ENCODE measurements around the gene LSAMP. TPM values are rescaled to one million over a fixed set of nuclear protein-coding genes. Genes with fewer than 3 reads are reported as not detected.

Gene LSAMP
- total and polyA plus RNA-seq, 9 of the 15 experiments (the other 6 are each of a cell fraction or from before 2014, with no cell fraction given), result 0.09 to 0.11 TPM; not detected in 7

- CTCF ChIA-PET (ENCODE audit: low intra/inter-chr PET ratio), result no interaction called here
- ATAC-seq, result no peak
- no peak for FAIRE-seq
These were observed 59.1 kb downstream of the LSAMP start for GRCh38 chr3:116386168-116386567.

More at GRCh38 chr3:116386168-116386567, 59.1 kb downstream of the LSAMP start:
- Histone ChIP-seq H3K9me1 (ENCODE audit: control insufficient read depth, insufficient read depth, low read length) (no peaks in the 10 kb centered on the region), H3K9ac (ENCODE audit: insufficient read depth in 1 of 2, low read depth in 2 of 2, low read length in 2 of 2) (no peak overlapping the region), H3K4me1 (replicated peaks in 1 of 2; ENCODE audit: control insufficient read depth in 2 of 2, insufficient read depth in 2 of 2, low read length in 2 of 2) (no peaks in the 10 kb centered on the region), H3K79me2 (ENCODE audit: control insufficient read depth, insufficient read depth, low read length) (no peaks in the 10 kb centered on the region), H2AFZ (ENCODE audit: low read depth, low read length) (no peak overlapping the region), H3K27ac (ENCODE audit: extremely low read depth, low read depth, low read length) (no peak overlapping the region), H4K20me1 (replicated peaks; ENCODE audit: control insufficient read depth, insufficient read depth, low read length) (no peaks in the 10 kb centered on the region), H3K36me3 (ENCODE audit: control insufficient read depth, insufficient read depth, low read length) (no peaks in the 10 kb centered on the region), H3K27me3 (ENCODE audit: control insufficient read depth in 2 of 2, insufficient read depth in 2 of 2, low read length in 2 of 2) (no peaks in the 10 kb centered on the region), H3K9me3 (replicated peaks; ENCODE audit: control insufficient read depth, insufficient read depth, low read depth, low read length) (no peaks in the 10 kb centered on the region), H3K4me2 (ENCODE audit: insufficient read depth, low read length) (no peak overlapping the region), H3K4me3 (no peak overlapping the region)
- 14% methylated on average over 2 of the region's 2 CpGs for WGBS (ENCODE audit: insufficient coverage, low coverage, missing lambda C conversion rate)
- TF ChIP-seq, protein P1, sequence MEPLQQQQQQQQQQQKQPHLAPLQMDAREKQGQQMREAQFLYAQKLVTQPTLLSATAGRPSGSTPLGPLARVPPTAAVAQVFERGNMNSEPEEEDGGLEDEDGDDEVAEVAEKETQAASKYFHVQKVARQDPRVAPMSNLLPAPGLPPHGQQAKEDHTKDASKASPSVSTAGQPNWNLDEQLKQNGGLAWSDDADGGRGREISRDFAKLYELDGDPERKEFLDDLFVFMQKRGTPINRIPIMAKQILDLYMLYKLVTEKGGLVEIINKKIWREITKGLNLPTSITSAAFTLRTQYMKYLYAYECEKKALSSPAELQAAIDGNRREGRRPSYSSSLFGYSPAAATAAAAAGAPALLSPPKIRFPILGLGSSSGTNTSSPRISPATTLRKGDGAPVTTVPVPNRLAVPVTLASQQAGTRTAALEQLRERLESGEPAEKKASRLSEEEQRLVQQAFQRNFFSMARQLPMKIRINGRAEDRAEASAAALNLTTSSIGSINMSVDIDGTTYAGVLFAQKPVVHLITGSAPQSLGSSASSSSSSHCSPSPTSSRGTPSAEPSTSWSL (CRISPR knock-in tag; IDR thresholded peaks at IDR 0.05; ENCODE audit: borderline replicate concordance), result no peak
- TF ChIP-seq, protein P2, sequence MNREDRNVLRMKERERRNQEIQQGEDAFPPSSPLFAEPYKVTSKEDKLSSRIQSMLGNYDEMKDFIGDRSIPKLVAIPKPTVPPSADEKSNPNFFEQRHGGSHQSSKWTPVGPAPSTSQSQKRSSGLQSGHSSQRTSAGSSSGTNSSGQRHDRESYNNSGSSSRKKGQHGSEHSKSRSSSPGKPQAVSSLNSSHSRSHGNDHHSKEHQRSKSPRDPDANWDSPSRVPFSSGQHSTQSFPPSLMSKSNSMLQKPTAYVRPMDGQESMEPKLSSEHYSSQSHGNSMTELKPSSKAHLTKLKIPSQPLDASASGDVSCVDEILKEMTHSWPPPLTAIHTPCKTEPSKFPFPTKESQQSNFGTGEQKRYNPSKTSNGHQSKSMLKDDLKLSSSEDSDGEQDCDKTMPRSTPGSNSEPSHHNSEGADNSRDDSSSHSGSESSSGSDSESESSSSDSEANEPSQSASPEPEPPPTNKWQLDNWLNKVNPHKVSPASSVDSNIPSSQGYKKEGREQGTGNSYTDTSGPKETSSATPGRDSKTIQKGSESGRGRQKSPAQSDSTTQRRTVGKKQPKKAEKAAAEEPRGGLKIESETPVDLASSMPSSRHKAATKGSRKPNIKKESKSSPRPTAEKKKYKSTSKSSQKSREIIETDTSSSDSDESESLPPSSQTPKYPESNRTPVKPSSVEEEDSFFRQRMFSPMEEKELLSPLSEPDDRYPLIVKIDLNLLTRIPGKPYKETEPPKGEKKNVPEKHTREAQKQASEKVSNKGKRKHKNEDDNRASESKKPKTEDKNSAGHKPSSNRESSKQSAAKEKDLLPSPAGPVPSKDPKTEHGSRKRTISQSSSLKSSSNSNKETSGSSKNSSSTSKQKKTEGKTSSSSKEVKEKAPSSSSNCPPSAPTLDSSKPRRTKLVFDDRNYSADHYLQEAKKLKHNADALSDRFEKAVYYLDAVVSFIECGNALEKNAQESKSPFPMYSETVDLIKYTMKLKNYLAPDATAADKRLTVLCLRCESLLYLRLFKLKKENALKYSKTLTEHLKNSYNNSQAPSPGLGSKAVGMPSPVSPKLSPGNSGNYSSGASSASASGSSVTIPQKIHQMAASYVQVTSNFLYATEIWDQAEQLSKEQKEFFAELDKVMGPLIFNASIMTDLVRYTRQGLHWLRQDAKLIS (CRISPR knock-in tag; IDR thresholded peaks at IDR 0.05), result no peak
- TF ChIP-seq ZNF695 (CRISPR knock-in tag; IDR thresholded peaks at IDR 0.05), result no peak
- no peak for TF ChIP-seq ZNF431 (CRISPR knock-in tag; IDR thresholded peaks at IDR 0.05)
- TF ChIP-seq EP300 (IDR thresholded peaks at IDR 0.05; ENCODE audit: low read length), result no peak
- TF ChIP-seq, protein P3, sequence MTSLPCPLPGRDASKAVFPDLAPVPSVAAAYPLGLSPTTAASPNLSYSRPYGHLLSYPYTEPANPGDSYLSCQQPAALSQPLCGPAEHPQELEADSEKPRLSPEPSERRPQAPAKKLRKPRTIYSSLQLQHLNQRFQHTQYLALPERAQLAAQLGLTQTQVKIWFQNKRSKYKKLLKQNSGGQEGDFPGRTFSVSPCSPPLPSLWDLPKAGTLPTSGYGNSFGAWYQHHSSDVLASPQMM (CRISPR knock-in tag; IDR thresholded peaks at IDR 0.05), result no peak
- TF ChIP-seq BRF1 (IDR thresholded peaks at IDR 0.05; ENCODE audit: borderline replicate concordance, extremely low read depth, insufficient read length), result no peak
- TF ChIP-seq ZSCAN32 (CRISPR knock-in tag; IDR thresholded peaks at IDR 0.05), result no peak
- no peak for TF ChIP-seq CHD2 (IDR thresholded peaks at IDR 0.05; ENCODE audit: low read depth, low read length)
- TF ChIP-seq ZFPM2 (CRISPR knock-in tag; IDR thresholded peaks at IDR 0.05), result no peak
- TF ChIP-seq ZNF253 (CRISPR knock-in tag; conservative IDR thresholded peaks at IDR 0.05), result no peak
- no peak for TF ChIP-seq FOXP4 (CRISPR knock-in tag; IDR thresholded peaks at IDR 0.05; ENCODE audit: borderline replicate concordance)
- no peak for TF ChIP-seq RBFOX2 (IDR thresholded peaks at IDR 0.05; ENCODE audit: low read depth, low read length)
- TF ChIP-seq MIER1 (IDR thresholded peaks at IDR 0.05; ENCODE audit: low read depth), result no peak
- TF ChIP-seq HSF4 (CRISPR knock-in tag; IDR thresholded peaks at IDR 0.05; ENCODE audit: borderline replicate concordance), result no peak
- TF ChIP-seq SNIP1 (IDR thresholded peaks at IDR 0.05; ENCODE audit: low read depth), result no peak
- DNase-seq (ENCODE audit: extremely low read depth in 1 of 4, low spot score in 3 of 4), result no peak
- in situ Hi-C loops (cut with MboI), result no loop called here
- POLR2A ChIA-PET, result no interaction called here
- no TSS peak for BruUV-seq (replicated peaks)
- intact Hi-C loops (cut with micrococcal nuclease), result no loop called here
